Renal cortex interstitium (tissue), 11 donors: ENCODE results near the gene PRDM5. TPM values are rescaled to one million over a fixed set of nuclear protein-coding genes. Genes with fewer than 3 reads are reported as not detected.
A peak's percentile ranks its signal among the peaks of the same experiment; 100 is the strongest.
"Not testable (repeated sequence)": the region's sequence is repeated elsewhere in the genome, so short reads cannot be mapped to it uniquely, and the experiment has no call there.

Experiments
- DNase-seq, 11 donors: peaks; one replicate each; pipeline ENCODE4 v3.0.0-alpha.2; 2013; ENCODE audit warnings: low read depth in 9 of 11, low spot score in 4 of 11; ENCODE audit errors: extremely low read depth in 1 of 11
- polyA plus RNA-seq, 3 donors: library from polyadenylated mRNA; unstranded; fragments of 120-200 nt; gene quantifications; one replicate each; pipeline ENCODE4 v1.2.1, GENCODE V29; 2013; ENCODE audit not compliant: insufficient read length in 3 of 3

PRDM5 gene
- polyA plus RNA-seq, 3 donors: 16.0 to 19.1 (median 19.0) TPM

DNA sequence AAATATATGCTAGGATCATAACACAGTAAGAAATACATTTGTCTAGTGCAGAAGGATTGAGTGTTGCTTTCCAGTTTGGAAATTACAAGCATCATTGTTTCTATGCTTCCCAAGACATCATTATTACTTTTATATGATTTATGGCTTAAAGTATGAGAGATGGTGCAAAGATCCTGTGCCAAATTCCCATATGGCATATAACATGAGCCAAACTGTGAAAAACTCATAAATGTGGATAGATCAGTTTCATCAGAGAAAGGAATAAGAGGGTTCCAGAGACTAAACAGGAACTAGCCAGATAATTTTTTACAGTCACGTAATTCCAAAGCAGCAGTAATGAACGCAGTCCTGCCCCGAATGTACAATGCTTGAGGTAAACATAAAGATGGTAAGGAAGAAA lies 126.3 kb downstream of the PRDM5 start:
- DNase-seq: no peak

DNA sequence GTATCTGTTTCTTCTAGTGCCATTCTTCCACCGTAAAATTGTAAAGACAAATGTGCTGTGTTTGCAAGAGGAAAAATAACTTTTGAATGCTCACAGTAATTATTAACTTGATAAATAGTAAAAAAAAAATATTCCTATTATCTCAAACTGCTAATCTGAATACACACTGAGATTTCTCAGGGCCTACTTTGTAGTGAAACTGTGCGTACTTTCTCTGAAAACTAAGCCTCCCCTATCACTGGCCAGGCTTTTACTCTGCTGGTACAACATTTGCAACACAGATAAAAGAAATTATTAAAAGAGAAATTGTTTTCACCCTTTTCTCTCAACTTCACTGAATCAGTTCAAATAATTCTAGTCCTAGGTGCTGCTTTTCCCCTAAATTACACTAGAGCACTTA lies 137.3 kb downstream of the PRDM5 start:
- no peak for DNase-seq

DNA sequence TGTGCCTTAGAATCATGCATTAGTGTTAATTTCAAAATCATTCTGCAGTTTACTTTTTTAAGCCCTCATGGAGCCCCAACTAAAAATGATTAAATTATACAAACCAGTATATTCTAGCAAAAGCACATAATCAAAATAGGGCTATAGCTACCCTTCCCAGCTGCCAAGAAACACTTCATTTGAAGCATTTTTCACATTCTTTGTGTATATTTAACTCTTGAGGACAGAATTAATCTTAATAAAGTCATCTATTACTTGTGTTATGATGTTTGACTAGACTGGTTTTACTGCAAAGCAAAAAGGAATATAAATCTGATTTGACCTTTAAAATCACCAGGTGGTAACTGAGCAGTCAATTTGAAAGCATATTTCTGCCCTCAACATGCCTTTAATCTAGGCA lies 145.1 kb downstream of the PRDM5 start:
- DNase-seq: no peak

- DNase-seq: no peak
These were observed 147.1 kb downstream of the PRDM5 start for GRCh38 chr4:120775431-120775830.

- no peak for DNase-seq
These were observed 148.9 kb downstream of the PRDM5 start for GRCh38 chr4:120773641-120774040.

GRCh38 chr4:120771907-120772306 lies 150.6 kb downstream of the PRDM5 start:
- DNase-seq: no peak

- no peak for DNase-seq
These were observed 151.6 kb downstream of the PRDM5 start for GRCh38 chr4:120770897-120771296.

GRCh38 chr4:120769227-120769626 lies 153.3 kb downstream of the PRDM5 start:
- no peak for DNase-seq

GRCh38 chr4:120765260-120765680 lies 157.3 kb downstream of the PRDM5 start:
- peak; percentile 23 to 67 (median 48) for DNase-seq

DNA sequence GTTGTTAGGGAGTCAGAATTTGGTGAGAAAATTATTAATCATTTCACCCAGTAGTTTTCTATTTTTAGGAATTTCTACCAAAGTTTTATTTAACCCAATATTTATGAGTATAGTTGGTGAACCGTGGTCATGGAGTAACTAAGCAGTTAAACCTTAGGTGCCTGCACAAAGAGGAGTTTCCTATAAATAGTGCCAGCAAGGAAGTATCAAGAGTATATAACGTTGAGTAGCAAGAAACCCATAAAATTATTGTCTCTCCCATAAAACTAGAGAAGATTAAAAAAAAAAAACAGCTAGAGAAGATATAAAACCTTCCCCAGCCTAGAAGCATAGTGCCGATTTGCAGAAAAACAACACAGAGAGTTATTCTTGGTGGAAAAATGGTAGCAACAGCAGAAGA lies 158.9 kb downstream of the PRDM5 start:
- no peak for DNase-seq

- no peak for DNase-seq
These were observed 161.5 kb downstream of the PRDM5 start for GRCh38 chr4:120761070-120761469.

- no peak for DNase-seq
These were observed 162.5 kb downstream of the PRDM5 start for GRCh38 chr4:120760047-120760446.

DNA sequence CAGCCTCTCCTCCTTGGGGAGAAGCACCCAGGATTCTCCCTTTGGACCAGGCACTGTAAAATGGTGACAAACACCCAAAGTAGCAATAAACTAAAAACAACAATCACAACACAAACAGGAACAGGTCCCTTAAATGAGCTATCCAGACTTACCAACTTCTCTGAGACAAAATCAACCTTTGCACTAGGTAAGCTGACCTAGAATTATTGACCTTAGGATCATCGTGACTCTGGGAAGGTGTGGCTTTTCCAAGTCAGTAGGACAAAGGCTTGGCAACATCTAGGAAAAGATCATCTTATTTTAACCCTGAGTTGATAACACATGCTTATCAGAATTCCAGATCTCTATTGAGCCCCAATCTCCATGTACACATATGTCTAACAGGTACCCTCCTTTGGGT lies 166.7 kb downstream of the PRDM5 start:
- DNase-seq: no peak

DNA sequence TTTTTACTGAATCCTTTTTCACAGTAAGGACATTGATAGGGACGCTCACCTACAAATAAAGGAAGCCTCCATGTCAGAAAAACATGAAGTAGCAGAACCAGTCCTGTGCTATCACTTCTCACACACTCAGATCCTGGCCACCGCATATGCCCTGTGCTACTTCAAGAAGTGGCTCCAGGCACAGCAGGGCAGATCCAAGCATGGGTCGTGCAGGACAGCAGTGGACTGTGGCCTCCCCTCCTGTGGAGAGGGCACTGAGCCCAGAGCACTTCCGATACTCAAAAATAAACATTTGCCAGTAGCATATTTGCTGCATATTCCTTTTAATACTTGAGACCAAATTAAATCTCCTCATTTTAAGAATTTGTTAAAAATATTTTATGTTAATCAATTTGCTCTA lies 167.9 kb downstream of the PRDM5 start:
- DNase-seq: no peak

DNA sequence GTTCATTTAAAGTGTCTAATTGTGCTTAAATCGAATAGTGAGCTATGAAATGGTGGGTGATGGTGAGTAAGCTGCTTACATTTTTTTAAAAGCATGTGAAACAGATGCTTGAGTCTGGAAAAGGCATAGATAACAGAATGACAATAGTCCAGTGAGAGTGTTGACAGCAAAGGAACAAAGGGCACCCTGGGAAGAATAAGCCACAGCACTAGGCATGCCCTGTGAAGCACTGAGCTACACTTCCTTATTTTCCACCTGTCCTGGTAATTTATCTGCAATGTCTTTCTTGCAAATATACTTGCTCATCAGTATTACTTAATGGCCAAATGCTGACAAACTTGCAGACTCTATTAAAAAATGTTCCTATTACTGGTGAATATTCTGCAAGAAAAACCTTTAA lies 168.7 kb downstream of the PRDM5 start:
- no peak for DNase-seq

DNA sequence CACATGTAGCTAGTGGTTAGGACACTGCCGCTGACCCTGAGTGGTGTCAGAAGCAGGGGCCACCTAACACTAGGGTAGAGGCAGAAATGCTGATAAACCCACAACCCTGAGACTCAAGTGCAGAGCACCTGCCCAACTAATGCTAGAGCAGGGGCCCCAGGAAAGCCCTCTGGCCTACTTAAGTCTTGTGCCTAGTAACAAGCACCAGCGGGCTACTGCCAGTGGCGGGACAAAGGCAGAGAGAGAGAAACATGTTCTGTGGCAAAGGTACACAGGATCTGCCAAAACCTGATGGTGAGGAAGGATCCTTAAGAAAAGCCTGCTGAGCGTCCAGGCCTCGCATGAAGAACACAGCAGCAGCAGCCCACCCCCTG lies 172.4 kb downstream of the PRDM5 start:
- DNase-seq: no peak

DNA sequence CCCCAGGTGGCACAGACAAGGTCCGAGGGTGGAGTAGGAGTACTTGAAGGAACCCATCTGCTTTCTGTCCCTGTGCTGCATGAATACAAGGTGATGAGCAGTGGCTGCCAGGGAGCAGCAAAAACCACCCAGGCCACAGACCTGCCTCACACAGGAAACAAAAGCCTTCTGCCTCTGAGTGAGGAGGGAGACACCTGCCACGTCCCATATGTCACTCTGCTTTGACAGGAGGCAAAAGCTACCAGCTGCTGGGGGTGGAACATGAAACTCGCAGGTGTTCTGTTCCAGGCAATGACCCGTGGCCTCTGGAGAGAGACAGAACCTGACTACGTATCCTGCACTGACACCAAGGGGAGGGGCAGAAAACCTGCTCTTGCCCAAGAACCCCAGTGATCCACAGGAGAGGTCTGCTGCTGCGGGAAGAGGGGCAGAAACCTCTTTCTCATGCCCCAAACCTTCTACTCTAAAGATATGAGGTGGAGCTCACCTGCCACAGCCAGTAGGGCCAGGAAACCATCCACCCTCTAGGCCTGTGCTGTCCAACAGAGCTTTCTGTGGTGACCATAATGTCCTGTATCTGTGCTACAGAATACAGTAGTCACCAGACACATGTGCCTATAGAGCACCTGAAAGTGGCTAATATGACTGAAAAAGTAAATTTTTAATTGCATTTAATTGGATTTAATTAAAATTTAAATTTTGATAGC lies 172.9 kb downstream of the PRDM5 start:
- DNase-seq: no peak

- not testable (repeated sequence) for DNase-seq
These were observed 180.9 kb downstream of the PRDM5 start for GRCh38 chr4:120741636-120742035.

- no peak for DNase-seq
These were observed 186.2 kb downstream of the PRDM5 start for GRCh38 chr4:120736312-120736711.

GRCh38 chr4:120733968-120734367 lies 188.6 kb downstream of the PRDM5 start:
- DNase-seq: no peak

GRCh38 chr4:120733054-120733453 lies 189.5 kb downstream of the PRDM5 start:
- no peak for DNase-seq
